HG03558 (cell line): ENCODE data around the gene FOSL2.
"Not testable (repeated sequence)": the region's sequence is repeated elsewhere in the genome, so short reads cannot be mapped to it uniquely, and the experiment has no call there.

Experiments used
- ATAC-seq: cut with Tn5 transposase; IDR thresholded peaks from one replicate; pipeline ENCODE4 v1.9.1; 2021; ENCODE audit warnings: moderate number of reproducible peaks; ENCODE audit not compliant: unreplicated experiment; ENCODE audit errors: extremely low read depth

FOSL2 gene

DNA sequence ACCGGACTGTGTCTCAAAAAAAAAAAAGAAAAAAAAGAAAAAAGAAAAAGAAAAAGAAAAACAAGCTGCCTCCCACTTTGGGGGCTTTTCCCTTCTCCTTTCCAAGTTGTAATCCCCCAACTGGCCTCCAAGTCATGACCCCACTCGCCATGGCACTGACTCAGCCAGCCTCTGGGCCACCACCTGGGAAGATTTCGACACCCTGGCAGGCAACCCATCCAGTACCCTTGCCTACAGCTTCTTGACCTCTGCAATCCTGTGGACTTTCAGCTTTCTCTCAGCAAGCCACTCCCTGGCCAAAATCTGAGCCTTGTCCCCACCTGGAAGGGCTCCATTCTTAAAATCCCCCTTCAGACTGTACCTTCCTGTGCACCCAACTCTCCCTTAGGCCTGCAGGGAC, 22.3 kb upstream of the FOSL2 start:
- no peak for ATAC-seq

DNA sequence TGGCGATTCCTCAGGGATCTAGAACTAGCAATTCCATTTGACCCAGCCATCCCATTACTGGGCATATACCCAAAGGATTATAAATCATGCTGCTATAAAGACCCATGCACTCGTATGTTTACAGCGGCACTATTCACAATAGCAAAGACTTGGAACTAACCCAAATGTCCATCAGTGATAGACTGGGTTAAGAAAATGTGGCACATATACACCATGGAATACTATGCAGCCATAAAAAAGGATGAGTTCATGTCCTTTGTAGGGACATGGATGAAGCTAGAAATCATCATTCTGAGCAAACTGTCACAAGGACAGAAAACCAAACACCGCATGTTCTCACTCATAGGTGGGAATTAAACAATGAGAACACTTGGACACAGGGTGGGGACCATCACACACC, 20.9 kb upstream of the FOSL2 start:
- not testable (repeated sequence) for ATAC-seq

DNA sequence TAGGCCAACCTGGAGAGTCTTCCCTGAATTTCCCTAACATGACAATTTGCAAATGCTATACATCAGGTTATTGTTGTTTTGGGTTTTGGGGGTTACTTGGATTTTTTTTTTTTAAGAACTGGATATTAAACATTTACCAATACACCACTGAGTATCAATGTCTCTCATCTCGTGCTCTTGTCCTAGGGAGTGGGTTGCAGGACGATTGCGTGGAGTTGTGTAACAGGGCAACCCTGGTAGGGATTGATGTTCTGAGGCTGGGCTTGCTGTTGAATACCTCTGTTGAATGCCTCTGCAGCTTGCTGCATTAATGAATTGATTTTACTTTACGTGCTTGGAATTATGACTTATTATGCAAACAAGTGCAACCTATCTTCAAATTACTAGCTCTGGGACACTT, 18.8 kb upstream of the FOSL2 start:
- no peak for ATAC-seq

DNA sequence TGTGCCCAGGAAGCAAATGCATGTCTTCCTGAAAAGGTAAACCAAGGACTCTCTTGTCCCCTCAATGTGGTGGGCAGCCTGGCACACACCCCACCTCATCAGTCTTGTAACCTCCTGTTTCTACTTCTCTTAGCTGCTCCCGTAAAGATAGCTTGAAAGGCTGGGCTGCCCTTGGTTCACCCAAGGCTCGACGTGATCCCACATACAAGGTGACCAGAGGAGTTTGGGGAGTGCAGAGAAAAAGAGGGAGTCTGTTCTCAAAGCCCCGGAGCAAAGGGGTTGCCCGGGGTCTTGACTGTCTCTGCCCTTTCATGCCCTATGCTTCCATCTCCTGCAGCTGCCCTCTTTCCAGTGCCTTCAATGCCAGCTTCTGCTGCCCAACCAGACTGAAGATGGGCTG, 18.3 kb upstream of the FOSL2 start:
- ATAC-seq: no peak

DNA sequence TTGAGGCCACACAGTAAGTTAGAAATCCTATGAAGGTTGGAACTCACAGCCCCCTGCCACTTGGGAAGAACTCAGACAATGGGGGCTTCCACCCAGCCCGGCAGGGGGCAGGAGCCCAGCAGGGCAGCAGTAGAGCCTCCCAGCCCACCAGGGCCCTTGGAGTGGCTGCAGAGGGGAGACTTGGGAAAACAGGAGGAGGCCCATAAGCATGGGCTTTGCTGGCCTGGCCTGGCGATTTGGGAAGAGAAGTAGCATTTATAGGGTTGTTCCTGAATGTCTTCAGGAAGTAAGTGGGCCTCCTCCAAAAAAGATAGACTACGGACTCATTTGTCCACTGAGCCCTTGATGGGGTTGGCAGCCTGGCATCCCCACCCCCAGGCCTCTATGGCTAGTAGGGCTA, 17.4 kb upstream of the FOSL2 start:
- no peak for ATAC-seq

DNA sequence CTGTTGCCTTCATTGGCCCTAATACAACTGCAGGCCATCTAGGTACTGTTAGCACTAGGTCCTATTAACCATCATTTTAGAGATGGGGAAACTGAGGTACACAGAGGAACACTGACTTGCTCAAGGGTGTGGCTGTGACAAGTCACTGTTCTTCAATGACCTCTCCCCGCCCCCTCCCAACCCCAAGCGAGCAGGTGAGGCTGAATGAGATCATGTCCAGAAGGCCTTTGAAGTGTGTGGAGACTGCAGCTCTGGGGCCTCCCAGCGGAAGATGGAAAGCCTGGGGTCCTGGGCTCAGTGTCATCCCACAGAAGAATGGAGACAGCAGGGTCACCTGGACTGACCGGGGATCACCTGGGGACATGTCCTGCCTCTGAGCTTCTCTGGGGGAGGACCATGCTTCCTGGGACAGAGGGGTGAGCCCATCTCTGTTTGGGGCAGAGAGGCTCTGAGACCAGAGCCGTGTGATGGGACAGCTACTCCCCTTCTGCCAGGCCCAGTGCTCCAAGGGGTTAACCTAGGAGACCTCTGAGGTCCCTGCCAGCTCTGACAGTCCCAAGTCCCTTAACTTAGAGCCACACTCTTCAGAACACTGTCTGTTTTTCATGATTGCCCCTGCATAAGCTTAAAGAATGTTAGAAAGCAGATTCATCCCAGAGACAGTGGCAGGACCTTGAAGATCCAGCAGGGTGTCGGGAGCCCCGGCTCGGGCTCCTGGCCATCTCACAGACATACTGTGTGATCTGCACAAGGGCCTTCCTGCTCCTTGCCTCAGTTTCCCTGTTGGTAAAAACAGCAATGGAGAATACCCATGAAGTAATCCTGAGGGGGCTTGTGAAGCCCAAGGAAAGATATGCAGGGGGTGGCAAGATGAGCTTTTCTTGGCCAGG, 16.7 kb upstream of the FOSL2 start:
- ATAC-seq: no peak

DNA sequence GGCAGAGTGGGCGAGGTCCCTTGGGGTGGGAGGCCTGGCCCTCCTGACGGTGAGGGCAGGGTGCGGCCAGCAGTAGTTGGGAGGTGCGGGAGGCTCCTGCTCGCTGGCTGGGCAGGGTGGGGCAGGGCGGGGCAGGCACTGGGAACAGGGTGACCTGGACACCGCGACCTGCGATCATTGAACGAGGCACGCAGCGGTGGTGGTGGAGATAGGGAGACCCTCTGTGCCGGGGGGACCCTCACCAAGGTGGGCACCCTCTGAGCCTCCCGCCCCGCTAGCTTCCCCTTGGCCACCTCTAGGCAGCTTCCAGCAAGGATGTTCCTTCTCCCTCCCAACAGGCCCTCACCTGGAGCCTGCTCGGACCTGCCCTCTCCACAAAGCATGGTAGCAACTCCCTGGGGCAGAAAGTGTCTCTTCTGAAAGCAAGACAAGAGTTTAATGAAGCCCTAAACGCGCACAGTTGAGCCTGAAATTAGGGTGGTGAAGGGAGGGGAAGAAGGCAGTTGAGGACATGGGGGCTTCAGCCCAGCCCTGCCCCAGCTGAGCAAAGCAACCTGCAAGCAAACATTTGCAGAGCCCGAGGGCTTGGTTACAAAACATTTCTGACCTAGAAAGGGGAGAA, 15.4 kb upstream of the FOSL2 start:
- ATAC-seq: no peak

DNA sequence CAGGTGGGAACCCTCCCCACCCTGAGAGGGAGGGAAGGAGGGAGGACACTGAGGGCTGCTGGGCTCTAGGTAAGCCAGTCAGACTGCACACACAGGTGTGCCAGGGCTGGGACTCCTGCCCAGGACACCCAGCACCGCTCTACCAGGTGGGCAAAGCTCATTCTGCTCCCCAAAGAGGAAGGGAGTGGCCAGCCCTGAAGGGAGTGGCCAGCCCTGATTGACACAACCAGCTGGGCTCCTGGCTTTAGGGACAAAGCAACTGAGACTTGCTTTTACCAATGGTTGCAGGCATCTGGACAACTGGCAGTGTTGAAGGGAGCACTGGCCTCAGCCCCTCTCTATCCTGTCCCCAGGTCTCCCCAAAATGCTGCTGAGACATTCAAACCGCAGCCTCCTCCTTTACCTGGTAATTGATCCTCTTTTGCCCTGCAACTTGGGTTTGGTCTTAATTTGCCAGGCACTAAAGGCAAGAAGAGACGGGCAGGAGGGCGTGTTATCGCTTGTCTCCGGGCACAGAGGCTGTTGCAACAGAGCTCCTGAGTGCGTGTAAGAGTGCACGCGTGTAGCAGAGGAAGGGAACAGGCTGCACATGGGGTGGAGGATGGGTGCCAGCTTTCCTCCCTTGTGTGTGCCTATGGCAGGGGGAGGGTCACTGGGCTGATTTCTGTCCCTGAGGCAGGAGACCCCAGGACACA, 14.5 kb upstream of the FOSL2 start:
- ATAC-seq: no peak

DNA sequence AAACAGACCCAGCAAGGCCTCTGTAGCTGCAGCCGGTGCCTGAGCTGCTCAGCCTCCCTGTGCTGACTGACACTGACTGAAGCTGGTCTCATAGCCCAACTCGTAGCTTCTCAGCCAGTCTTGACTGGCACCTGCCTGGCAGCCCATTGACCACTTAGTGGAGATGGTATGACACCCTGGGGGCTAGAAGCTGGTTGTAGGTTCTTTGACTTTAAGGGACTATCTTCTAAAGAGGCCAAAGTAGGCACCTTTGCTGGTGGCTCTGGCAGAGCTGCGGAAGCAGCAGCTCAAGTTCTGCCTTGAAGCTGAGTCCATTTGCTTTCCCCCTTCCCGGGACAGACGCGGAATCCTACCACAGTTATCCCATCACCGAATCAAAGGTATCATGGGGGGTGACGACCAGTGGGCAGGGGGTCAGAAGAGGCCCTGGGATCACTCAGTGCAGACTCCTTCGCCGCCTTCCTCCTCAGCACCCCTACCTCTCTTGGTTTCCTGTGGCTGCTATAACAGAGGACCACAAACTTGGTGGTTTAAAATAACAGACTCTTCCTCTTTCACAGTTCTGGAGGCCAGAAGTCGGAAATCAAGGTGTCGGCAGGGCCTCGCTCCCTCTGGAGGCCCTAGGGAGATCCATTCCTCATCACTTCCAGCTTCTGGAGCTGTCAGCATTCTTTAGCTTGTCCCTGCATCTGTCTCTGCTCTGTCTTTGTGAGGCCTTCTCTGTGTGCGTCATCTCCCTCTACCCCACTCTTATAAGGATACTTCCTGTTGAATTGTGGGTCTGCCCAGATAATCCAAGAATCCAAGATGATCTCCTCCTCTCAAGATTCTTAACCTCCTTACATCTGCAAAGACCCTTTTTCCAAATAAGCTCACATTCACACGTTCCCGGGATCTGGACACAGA, 13.7 kb upstream of the FOSL2 start:
- ATAC-seq: no peak

DNA sequence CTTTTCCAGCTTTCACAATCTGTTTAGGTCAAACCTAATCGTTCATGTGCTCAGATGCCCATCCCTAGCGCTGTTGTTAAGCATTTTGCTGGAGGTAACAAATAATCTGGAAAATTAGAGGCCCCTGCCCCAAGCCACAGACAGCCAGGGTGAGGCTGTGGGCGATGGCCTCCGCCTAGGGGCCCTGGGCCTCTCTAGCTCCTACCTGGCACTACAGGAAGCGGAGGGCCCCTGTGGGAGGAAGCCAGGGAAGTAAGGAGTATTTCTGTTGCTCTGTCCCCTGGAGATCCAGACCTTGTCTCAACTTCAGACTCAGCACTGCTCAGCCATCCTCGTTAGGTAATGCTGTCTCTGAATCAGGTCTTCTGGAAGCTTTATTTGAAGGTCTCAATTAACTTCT, 12.4 kb upstream of the FOSL2 start:
- ATAC-seq: no peak

DNA sequence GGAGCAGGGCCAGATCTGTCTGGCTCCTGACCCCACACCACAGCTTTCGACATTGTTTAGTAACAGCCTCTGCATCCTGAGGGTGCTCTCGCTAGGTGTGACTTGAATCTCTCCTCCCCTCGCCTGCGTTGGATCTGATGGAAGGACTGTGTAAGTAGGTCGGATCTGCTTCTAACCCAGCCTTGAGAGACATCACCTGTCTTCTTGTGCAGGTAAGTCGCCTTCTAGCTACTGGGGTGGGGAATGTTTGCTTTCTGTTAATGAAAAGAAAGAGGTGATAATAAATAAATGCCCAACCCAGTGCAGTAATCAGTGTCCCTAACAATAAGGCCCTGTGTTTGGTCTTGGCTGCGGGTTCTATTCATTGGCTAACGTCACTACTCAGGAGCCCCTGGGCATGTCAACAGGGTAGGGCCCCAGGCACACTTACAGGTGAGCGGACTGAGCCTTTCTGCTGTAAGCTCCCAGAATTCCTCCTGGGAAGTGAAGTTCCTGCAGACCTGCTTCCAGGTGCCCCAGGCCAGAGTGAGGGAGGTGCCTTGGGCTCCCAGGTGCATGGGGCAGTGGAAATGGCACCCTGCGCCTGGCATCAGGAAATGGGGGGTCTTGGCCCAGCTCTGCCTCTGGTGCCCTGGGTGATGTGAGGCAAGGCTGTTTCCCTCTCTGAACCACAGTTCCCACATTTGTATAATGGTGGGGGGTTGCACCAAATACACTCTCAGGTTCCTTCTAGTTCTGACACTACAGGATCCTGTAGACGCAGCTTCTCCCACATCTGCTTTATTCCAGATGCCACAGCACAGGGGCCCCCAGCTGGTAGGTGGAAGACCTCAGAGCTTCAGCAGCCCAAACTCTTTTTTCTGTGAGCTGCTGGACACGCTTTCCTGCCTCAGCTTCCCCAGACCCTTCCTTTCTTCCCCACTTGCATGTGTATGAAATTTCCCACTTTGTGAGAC, 11.2 kb upstream of the FOSL2 start:
- no peak for ATAC-seq

DNA sequence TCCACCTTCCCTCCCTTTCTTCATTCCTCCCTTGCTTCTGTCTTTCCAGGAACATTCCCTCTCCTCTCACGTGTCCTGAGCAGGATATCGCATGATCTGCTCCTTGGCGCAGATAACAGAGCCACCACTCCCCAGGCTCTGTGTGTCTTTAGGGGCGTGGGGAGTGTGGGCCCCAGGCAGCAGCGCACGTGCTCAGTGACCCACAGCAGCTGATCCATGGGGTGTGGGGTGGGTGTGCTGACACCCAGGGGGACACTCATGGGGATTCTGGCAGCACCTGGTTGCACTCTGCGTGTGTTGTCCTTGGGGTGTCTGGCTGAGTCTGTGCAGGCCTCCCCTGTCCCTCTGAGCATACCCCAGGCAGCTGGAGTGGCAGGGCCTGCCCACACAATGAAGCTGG, 9.9 kb upstream of the FOSL2 start:
- ATAC-seq: no peak

DNA sequence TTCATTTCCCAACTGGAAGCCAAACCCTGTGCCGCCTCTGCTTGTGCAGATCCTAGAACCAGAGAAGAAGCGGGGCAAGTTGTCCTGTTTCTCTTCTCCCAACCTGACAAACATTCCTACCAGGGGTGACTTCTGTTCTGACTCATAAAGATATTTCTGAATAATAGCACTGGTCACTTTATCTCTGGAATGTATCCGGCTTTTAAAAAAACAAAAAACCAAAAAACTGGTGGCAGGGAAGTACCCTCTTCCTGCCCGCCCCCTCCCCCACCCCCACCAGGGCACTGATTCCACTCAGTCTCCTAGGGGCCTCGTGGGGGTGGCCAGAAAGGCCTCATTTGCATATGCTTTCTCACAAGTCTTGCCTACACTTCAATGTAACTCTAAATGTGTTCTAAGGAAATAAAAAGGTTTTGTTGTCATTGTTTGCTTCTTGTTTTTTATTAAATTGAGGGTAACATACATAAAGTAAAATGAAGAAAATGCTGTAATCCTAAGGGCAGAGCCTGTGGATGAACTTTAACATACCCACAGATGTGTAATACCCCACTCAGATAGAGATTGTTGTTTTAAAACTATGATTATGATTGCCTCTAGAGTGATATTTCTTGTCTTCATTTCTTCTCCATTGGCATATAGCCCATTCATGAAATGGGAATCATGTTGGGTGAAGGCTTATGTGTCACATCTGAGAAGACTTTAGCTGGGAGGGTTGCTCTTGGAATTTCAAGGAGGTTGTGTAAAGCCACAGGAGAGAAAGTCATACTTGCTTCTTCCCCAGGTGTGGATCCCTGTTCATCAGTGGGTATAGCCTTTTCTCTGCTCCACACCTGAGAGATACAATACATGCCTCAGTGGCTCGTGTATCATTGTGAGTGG, 5.3 kb upstream of the FOSL2 start:
- ATAC-seq: no peak

DNA sequence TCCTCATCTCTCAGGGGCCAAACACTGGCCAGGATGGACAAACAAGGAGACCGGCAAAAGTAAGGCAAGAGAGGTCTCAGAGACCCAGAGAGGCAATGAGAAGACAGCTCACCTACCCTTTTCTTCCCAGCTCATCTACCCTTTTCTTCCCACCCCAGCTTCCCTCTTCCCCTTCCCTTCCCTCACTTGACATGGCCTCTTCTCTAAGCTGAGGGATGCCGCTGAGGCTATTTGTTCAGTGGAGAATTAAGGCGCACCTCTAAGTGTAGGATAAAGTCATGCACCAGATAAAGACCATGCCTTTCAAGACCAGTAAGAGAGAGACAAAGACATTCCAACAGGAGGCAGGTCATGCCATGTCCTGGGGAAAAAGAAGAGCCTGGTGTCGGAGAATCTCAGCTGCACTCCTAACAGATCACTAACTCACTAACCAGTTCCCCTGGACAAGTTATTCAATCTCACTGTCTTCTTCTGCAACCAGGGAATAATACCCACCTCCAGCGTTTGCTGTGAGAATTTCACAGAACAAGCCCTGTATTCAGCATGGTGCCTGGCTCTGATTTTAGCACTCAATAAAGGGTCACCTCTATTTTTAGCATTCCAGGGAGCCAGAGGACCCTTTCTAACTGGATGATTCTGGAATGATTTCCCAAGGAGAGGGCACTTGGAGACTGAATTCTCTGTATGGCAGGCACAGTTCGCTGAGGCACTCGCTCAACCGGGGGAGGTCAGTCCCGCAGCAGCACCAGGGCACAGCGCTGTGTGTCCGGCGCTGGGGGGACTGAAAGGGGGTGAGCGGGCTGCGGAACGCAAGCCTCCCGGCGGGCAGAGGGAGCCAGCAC, 3.0 kb upstream of the FOSL2 start:
- ATAC-seq: no peak

DNA sequence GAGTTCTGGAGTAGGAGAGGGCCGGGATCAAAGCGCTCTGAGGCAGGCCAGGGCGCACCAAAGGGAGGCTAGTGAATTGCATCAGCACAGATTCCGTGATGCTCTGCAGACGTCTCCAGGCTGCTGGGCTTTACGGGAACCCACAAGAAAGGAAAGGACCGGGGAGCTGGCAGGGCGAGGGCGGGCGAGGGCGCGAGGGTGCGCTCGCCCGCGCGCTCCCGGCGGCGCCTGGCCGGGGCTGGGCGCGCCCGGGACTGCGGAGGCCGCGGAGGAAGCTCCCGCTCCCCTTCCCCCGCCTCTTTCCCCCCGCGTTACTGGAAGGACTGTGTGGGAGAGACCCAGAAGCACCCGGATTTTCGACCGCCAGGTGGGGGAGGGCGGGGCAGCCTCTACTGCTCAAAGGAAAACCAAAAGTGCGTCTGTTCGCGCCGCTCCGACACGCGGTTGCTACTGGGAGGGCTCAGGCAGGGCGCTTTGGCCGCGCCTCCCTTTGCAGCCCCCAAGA, 2.4 kb upstream of the FOSL2 start:
- ATAC-seq: no peak

DNA sequence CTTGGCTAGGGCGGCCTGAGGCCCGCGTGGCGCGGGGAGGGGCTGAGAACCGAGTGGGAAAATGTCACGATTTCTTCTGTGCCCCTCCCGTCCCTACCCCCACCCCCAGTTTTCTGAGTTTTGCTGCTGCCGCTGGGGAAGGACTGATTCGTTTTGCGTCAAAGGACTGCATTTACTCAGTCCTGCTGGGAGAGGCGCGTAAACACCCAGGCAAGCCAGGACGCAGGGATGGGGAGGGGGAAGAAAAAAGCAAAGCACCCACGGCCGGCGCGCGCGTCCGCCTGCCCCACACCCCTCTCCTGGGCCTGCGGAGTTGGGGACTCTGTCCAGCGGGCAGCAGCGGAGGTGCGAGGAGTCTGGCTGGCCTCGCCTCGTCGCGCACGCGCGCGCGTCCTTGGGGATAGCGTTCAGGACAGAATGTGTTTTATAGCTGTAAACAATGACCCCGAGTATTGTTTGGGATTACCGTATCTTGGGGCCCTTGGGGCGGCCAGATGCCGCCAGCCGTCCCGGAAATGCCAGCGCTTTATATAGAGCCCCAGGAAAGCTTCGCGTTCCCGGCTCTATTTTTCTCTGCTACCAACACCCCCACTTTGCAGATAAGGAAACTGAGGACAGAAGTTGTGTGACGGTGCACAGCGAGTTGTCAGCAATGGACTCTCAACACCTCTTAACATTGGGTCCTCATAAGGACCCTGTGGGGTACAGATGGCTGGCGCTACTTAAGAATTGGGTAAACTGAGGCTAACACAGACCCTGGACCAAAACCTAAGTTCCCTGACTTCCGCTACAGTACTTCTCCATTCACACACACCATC, 1.7 kb upstream of the FOSL2 start:
- ATAC-seq: no peak
